HG03571 (cell line): ENCODE results near the gene CDK8.
"Not testable (repeated sequence)": the region's sequence is repeated elsewhere in the genome, so short reads cannot be mapped to it uniquely, and the experiment has no call there.

ENCODE experiments used
- ATAC-seq: cut with Tn5 transposase; IDR thresholded peaks from one replicate; pipeline ENCODE4 v1.9.1; 2021; ENCODE audit not compliant: unreplicated experiment

Gene CDK8

GRCh38 chr13:26252006-26252405 is 1.9 kb upstream of the CDK8 start:
- ATAC-seq = not testable (repeated sequence)

GRCh38 chr13:26253262-26253786 is 605 bp upstream of the CDK8 start:
- no peak for ATAC-seq

GRCh38 chr13:26254583-26255111 is 718 bp downstream of the CDK8 start:
- ATAC-seq = peak; percentile 31

GRCh38 chr13:26255115-26255514 is 1.2 kb downstream of the CDK8 start:
- no peak for ATAC-seq

- no peak for ATAC-seq
Observed at GRCh38 chr13:26255691-26256277, 1.9 kb downstream of the CDK8 start.

- ATAC-seq = no peak
Observed at GRCh38 chr13:26257049-26257448, 3.1 kb downstream of the CDK8 start.

GRCh38 chr13:26259634-26260033 is 5.7 kb downstream of the CDK8 start:
- ATAC-seq = no peak

- ATAC-seq = no peak
Observed at GRCh38 chr13:26262156-26262555, 8.2 kb downstream of the CDK8 start.

- ATAC-seq = no peak
Observed at GRCh38 chr13:26266311-26266710, 12.4 kb downstream of the CDK8 start.

GRCh38 chr13:26270707-26271106 is 16.8 kb downstream of the CDK8 start:
- no peak for ATAC-seq

- no peak for ATAC-seq
Observed at GRCh38 chr13:26272621-26273020, 18.7 kb downstream of the CDK8 start.

GRCh38 chr13:26280295-26280694 is 26.4 kb downstream of the CDK8 start:
- no peak for ATAC-seq

- ATAC-seq = no peak
Observed at GRCh38 chr13:26280822-26281221, 26.9 kb downstream of the CDK8 start.

- ATAC-seq = not testable (repeated sequence)
Observed at GRCh38 chr13:26285911-26286310, 32.0 kb downstream of the CDK8 start.

- ATAC-seq = not testable (repeated sequence)
Observed at GRCh38 chr13:26288838-26289237, 34.9 kb downstream of the CDK8 start.

- no peak for ATAC-seq
Observed at GRCh38 chr13:26295812-26296211, 41.9 kb downstream of the CDK8 start.

- no peak for ATAC-seq
Observed at GRCh38 chr13:26299168-26299750, 45.3 kb downstream of the CDK8 start.

GRCh38 chr13:26300140-26300539 is 46.2 kb downstream of the CDK8 start:
- no peak for ATAC-seq

- no peak for ATAC-seq
Observed at GRCh38 chr13:26305676-26306075, 51.7 kb downstream of the CDK8 start.

GRCh38 chr13:26307701-26308100 is 53.8 kb downstream of the CDK8 start:
- ATAC-seq = no peak

- no peak for ATAC-seq
Observed at GRCh38 chr13:26308250-26308649, 54.3 kb downstream of the CDK8 start.

- no peak for ATAC-seq
Observed at GRCh38 chr13:26308836-26309235, 54.9 kb downstream of the CDK8 start.

GRCh38 chr13:26310003-26310402 is 56.1 kb downstream of the CDK8 start:
- no peak for ATAC-seq
